Activated CD4-positive, alpha-beta memory T cell treated with anti-CD3 and anti-CD28 coated beads for 36 hours (primary cell): ENCODE data around the gene CRELD2. TPM values are rescaled to one million over a fixed set of nuclear protein-coding genes. Genes with fewer than 3 reads are reported as not detected.
"Not testable (repeated sequence)": the region's sequence is repeated elsewhere in the genome, so short reads cannot be mapped to it uniquely, and the experiment has no call there.

ENCODE experiments used
- CTCF ChIA-PET: fragments of 350-600 bp; sonication (Branson Sonifier 250); formaldehyde crosslinking; loops from one replicate; lab custom pipeline; 2021; ENCODE audit warnings: antibody characterized with exemption, inconsistent platforms; lab: Charles Lee
- POLR2A ChIA-PET: fragments of 350-600 bp; sonication (Branson Sonifier 250); formaldehyde crosslinking; loops from one replicate; lab custom pipeline; 2021; ENCODE audit warnings: antibody characterized with exemption; lab: Charles Lee
- DNase-seq: peaks from one replicate; pipeline ENCODE4 v3.0.0-alpha.2; 2020
- H3K27ac Mint-ChIP-seq: one replicate; pipeline ENCODE4 v1.8.0; 2021; ENCODE audit warnings: mixed read lengths
- H3K27me3 Mint-ChIP-seq: one replicate; pipeline ENCODE4 v1.8.0; 2021; ENCODE audit warnings: mixed read lengths
- H3K36me3 Mint-ChIP-seq: one replicate; pipeline ENCODE4 v1.8.0; 2021; ENCODE audit warnings: mixed read lengths
- H3K4me1 Mint-ChIP-seq: one replicate; pipeline ENCODE4 v1.8.0; 2021; ENCODE audit warnings: low read depth, mixed read lengths
- H3K4me3 Mint-ChIP-seq: one replicate; pipeline ENCODE4 v1.8.0; 2021; ENCODE audit warnings: mild to moderate bottlenecking, mixed read lengths
- H3K9me3 Mint-ChIP-seq: one replicate; pipeline ENCODE4 v1.8.0; 2021; ENCODE audit warnings: mixed read lengths
- intact Hi-C: fragments of 100-400 bp; cut with micrococcal nuclease; formaldehyde crosslinking; loops from one replicate; pipeline ENCODE4 v1.15.1; 2023
- total RNA-seq, 2 experiments: library from RNA; stranded (reverse); gene quantifications; one replicate each; pipeline ENCODE4 v1.2.3, GENCODE V29; 2021

CRELD2 gene
- total RNA-seq, 2 experiments from 2014 or later = 29.8 to 30.7 TPM

DNA sequence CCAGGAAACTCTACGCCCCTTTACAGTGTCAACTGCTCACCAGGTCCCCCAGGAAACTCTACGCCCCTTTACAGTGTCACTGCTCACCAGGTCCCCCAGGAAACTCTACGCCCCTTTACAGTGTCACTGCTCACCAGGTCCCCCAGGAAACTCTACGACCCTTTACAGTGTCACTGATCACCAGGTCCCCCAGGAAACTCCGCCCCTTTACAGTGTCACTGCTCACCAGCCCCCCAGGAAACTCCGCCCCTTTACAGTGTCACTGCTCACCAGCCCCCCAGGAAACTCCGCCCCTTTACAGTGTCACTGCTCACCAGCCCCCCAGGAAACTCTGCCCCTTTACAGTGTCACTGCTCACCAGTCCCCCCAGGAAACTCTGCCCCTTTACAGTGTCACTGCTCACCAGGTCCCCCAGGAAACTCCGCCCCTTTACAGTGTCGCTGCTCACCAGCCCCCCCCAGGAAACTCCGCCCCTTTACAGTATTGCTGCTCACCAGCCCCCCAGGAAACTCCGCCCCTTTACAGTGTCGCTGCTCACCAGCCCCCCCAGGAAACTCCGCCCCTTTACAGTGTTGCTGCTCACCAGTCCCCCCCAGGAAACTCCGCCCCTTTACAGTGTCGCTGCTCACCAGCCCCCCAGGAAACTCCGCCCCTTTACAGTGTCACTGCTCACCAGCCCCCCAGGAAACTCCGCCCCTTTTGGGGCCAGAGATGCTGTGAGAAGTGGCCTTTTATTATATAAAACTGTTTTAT lies 26.8 kb downstream of the CRELD2 start:
- not testable (repeated sequence) for H3K9me3 Mint-ChIP-seq, H3K36me3 Mint-ChIP-seq, H3K27me3 Mint-ChIP-seq
- H3K4me1 Mint-ChIP-seq = peaks cover 12% of the 10 kb centered on the region
- H3K27ac Mint-ChIP-seq = peak overlapping the region; percentile 91
- DNase-seq = peak; percentile 69
- intact Hi-C loops = loop anchor here (1.0 kb wide), 1 partner anchor 9 kb away; no protein-coding TSS in a partner anchor
- H3K4me3 Mint-ChIP-seq = peak overlapping the region; percentile 47
- CTCF ChIA-PET = interaction anchor here (0.8 kb wide), 1 partner anchor 85 kb away, joined by 3 read pairs; no protein-coding TSS in a partner anchor
- POLR2A ChIA-PET = interaction anchor here (0.9 to 1.2 kb wide), 2 partner anchors 14 to 22 kb away, joined by 3 to 7 read pairs; partner anchors contain the start of gene PIM3

DNA sequence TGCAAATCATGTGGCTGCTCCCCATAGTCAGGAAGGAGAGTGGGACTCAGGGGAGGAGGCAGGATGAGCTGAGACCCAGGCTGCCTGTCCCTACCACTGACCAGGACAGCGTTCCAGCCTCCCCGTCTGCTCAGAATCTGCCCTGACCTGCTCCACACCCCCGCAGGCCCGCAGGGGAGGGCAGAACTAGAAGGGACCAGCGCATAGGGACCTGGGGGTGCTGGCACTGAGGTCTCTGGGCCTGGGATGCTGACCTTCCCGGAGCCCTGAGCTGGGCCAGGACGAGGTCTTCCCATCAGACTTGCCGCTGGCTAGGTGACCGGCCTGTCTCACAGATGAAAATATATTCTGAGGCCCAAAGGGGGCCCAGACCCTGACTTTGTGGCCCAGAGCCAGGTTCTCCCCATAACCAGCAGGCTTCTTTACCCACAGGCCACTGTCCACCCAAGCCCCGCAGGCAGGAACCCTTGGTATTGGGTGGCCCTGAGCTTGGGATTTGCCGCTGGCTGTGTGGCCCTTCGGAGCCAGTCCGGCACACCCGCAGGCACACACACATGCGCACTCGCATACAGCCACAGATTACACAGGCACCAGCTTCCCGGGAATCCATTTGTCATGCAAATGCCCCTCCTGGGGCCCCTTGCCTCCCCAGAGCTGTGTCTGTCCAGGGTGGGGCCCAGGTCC lies 28.3 kb downstream of the CRELD2 start:
- intact Hi-C loops = no loop called here
- no peak for DNase-seq
- Mint-ChIP-seq H3K4me3 (no peak overlapping the region), H3K9me3 (no peaks in the 10 kb centered on the region), H3K36me3 (no peaks in the 10 kb centered on the region), H3K27me3 (no peaks in the 10 kb centered on the region), H3K27ac (peak overlapping the region; percentile 42), H3K4me1 (peaks cover 9% of the 10 kb centered on the region)
- ChIA-PET POLR2A (interaction anchor here (0.6 to 2.1 kb wide), 3 partner anchors 15 to 76 kb away, joined by 3 to 7 read pairs (median 4); no protein-coding TSS in a partner anchor), CTCF (interaction anchor here (0.9 kb wide), 1 partner anchor 84 kb away, joined by 3 read pairs; no protein-coding TSS in a partner anchor)

DNA sequence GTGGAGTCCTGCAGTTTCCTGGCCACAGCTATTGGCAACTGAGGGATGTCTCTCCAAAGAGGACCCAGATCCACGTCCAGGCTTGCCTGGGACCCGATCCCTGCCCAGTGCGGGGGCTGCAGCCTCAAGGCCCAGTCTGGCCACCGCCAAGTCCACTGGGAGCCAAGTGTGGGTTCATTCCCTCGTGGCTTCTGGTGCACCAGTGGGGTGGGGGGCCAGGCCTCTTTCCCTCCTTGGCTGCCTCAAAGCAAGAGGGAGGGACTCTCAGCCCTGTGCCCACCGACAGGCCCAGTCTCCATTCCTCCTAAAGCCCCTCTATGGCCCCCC lies 28.8 kb downstream of the CRELD2 start:
- no peak for DNase-seq
- intact Hi-C loops = no loop called here
- Mint-ChIP-seq H3K4me3 (no peak overlapping the region), H3K36me3 (no peaks in the 10 kb centered on the region), H3K4me1 (peaks cover 9% of the 10 kb centered on the region), H3K9me3 (no peaks in the 10 kb centered on the region), H3K27me3 (no peaks in the 10 kb centered on the region), H3K27ac (no peak overlapping the region)
- POLR2A ChIA-PET = interaction anchor here (1.7 to 2.1 kb wide), 2 partner anchors 15 to 20 kb away, joined by 4 to 7 read pairs; no protein-coding TSS in a partner anchor
- CTCF ChIA-PET = no interaction called here

DNA sequence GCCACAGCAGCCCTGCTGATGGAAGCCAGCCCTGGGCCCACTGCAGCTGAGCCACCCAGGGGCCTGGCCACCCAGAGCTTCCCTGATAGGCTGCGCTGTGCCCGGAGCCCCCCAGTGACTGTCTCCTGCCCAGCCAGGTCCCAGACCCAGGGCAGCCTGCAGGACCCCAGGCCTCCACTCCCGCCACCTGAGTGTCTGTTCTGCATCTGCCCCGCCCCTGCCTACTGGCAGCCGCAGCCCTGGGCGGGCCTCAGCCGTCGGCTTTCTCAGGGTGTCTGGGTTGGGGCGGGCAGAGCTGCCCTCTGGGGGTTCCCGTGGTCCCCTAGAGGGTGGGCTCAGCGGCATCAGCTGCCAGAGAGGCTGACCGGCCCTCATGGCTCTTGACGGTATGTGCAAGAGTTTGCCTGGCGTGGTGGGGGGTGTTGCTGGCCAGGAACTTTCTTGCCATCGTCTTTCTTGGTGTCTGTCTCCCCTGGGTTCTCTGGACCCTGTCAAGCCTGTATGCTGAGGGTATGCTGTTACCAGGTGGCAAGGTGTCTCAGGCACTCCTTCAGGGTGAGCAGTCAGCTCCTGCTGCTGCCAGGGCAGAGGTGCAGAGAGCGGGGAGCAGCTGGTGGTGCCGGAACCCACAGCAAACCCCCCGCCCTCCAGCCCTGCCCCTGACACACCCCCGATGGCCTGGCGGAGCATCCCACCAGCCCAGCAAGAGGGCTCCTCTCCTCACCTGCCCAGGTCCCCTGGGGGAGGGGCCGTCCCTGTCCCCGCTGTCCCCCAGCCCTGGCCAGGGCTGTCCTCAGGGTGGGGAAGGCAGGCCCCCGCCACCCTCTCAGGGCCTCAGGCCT lies 29.9 kb downstream of the CRELD2 start:
- CTCF ChIA-PET = no interaction called here
- H3K9me3 Mint-ChIP-seq = no peaks in the 10 kb centered on the region
- no peaks in the 10 kb centered on the region for H3K36me3 Mint-ChIP-seq
- no peaks in the 10 kb centered on the region for H3K27me3 Mint-ChIP-seq
- no peak overlapping the region for H3K27ac Mint-ChIP-seq
- POLR2A ChIA-PET = interaction anchor here (1.7 to 2.1 kb wide), 2 partner anchors 14 to 19 kb away, joined by 4 to 7 read pairs; no protein-coding TSS in a partner anchor
- intact Hi-C loops = no loop called here
- no peak overlapping the region for H3K4me3 Mint-ChIP-seq
- H3K4me1 Mint-ChIP-seq = peaks cover 9% of the 10 kb centered on the region
- no peak for DNase-seq

DNA sequence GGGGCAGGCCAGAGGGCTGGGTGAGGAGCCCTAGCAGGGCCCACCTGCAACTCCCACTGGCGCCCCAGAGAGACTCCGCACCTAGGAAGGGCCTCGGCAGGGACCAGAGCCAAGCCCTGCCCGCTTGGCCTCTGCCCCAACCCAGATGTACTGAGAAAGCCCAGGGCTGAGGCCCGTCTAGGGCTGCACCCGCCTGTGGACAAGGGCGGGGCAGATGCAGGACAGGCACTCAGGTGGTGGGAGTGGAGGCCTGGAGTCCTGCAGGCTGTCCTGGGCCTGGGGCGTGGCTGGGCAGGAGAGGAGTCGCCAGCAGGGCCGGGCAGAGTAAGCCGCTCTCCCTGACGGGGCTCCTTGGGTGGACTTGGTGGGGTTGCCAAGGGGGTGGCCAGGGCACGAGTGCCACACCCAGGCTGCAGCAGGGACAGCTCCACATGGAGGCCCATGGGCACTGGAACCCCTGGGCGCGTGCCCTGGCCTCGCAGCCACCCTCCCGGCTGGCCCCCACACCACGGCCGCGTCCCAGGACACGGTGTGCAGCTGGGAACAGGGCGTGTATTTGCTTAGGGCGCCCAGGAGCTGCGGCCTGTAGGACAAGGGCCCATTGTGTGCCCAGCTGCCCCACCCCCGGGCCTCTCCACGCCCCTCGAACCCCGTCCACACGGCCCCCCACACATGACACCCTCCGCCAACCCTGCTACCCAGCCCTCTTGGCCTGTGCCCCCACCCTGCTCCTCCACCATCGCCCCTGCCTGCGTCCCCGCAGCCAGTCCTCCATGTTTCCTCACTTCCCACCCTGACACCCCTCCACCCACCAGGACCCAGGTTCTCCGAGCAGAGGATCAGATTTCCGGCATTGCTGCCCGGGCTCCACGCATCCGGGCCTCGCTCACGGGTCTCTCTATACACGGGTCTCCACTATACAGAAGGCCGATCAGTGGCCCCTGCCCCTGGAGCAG lies 30.8 kb downstream of the CRELD2 start:
- H3K27me3 Mint-ChIP-seq = no peaks in the 10 kb centered on the region
- DNase-seq = no peak
- H3K36me3 Mint-ChIP-seq = no peaks in the 10 kb centered on the region
- ChIA-PET POLR2A (no interaction called here), CTCF (no interaction called here)
- H3K4me1 Mint-ChIP-seq = peaks cover 9% of the 10 kb centered on the region
- H3K27ac Mint-ChIP-seq = no peak overlapping the region
- intact Hi-C loops = no loop called here
- H3K9me3 Mint-ChIP-seq = no peaks in the 10 kb centered on the region
- no peak overlapping the region for H3K4me3 Mint-ChIP-seq

DNA sequence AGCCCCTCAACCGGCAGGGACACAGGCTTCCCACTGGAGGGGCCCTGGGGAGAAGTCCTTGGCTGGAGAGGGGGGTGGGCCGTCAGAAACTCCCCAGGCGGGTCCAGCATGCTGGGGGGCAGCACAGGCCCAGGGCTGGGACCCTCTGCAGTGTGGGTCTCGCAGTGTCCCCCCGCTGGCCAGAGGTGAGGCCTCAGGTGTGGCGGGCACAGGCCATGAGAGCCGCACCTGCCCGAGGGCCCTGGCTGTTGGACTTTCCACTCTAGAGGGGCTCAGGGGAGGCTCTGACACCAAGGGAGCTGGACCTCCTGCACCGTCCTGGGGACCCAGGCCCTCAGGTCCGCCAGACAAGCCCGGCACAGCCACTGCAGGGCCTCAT lies 31.5 kb downstream of the CRELD2 start:
- Mint-ChIP-seq H3K36me3 (no peaks in the 10 kb centered on the region), H3K9me3 (no peaks in the 10 kb centered on the region), H3K4me3 (no peak overlapping the region), H3K27ac (no peak overlapping the region), H3K27me3 (no peaks in the 10 kb centered on the region), H3K4me1 (peaks cover 9% of the 10 kb centered on the region)
- no peak for DNase-seq
- POLR2A ChIA-PET = no interaction called here
- CTCF ChIA-PET = no interaction called here
- intact Hi-C loops = no loop called here

DNA sequence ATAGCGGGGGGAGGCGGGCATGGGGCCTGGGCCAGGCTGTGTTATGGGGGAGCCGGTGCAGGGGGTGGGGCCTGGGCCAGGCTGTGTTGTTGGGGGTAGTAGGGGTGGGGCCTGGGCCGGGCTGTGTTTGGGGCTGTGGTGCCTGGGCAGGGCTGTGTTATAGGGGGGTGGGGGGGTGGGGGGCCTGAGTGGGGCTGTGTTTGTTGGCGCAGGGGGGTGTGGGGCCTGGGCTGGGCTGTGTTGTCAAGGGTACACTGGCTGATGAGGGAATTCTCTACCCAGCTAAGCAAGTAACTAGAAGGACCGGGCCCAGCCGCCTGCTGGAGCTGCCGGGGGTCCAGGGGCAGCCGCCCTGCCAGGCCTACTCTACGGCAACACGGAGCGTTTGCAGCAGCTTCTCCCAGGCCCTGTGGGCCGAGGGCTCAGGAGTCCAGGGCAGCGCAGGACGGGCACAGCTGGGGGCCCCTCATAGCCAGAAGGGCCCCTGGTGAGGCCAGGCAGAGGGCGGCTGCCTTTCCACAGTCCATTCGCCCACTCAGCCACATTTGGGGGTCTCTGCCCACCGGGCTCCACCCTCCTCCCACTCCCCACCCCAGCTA lies 32.1 kb downstream of the CRELD2 start:
- CTCF ChIA-PET = no interaction called here
- no peak overlapping the region for H3K27ac Mint-ChIP-seq
- intact Hi-C loops = no loop called here
- no peaks in the 10 kb centered on the region for H3K36me3 Mint-ChIP-seq
- H3K4me1 Mint-ChIP-seq = peaks cover 9% of the 10 kb centered on the region
- DNase-seq = no peak
- H3K9me3 Mint-ChIP-seq = no peaks in the 10 kb centered on the region
- POLR2A ChIA-PET = no interaction called here
- H3K27me3 Mint-ChIP-seq = no peaks in the 10 kb centered on the region
- H3K4me3 Mint-ChIP-seq = no peak overlapping the region

DNA sequence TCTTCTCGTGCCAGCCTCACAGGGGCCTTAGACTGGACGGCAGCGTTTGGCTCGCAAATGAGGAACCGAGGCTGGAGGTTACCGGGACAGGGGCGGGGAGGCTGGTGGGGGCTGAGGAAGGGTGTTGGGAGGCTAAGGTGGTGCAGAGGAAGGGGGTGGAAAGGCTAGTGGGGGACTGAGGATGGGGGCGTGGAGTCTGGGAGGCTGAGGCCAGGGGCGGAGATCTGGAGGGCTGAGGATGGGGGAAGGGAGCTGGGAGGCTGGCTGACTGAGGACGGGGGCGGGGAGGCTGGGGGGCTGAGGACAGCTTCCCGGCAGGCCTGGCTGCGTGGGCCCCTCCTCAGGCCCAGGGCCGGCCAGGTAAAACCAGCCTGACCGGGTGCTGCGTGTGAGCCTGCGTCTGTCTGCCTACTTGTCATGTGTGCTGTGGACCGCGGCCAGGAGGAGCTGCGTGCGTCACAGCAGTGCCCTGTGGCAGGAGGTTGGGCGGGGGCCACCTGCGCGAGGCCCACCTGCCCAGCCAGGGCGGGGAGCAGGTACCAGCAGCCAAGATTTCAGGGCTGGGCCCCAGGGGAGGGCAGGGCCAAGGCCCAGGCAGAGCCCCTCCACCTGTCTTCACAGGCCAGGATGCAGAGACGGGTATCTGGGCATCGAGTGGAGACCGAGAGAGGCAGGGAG lies 32.7 kb downstream of the CRELD2 start:
- H3K27ac Mint-ChIP-seq = no peak overlapping the region

DNA sequence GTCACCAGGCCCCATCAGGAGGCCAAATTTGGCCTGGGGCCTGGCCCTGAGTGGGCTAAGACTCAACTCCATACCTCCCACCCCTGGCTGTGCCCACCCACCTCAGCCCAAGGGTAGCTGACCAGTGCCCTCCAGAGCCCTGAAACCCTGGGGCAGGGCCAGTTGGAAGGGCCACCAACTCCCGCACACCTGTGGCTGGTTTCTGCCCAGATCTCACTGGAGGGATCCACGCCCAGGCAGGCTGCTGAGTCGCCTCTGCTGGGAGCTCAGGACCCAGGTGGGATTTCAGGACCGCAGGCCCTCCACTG lies 33.2 kb downstream of the CRELD2 start:
- no peak for DNase-seq
- Mint-ChIP-seq H3K4me3 (no peak overlapping the region), H3K36me3 (no peaks in the 10 kb centered on the region), H3K4me1 (peaks cover 1% of the 10 kb centered on the region), H3K27me3 (no peaks in the 10 kb centered on the region), H3K27ac (no peak overlapping the region), H3K9me3 (no peaks in the 10 kb centered on the region)
- intact Hi-C loops = no loop called here
- CTCF ChIA-PET = no interaction called here
- POLR2A ChIA-PET = no interaction called here

More for the DNA sequence above, 32.7 kb downstream of the CRELD2 start:
- DNase-seq = no peak
- Mint-ChIP-seq H3K4me1 (peaks cover 5% of the 10 kb centered on the region), H3K9me3 (no peaks in the 10 kb centered on the region), H3K4me3 (no peak overlapping the region), H3K27me3 (no peaks in the 10 kb centered on the region), H3K36me3 (no peaks in the 10 kb centered on the region)
- POLR2A ChIA-PET = no interaction called here
- intact Hi-C loops = no loop called here
- CTCF ChIA-PET = no interaction called here

DNA sequence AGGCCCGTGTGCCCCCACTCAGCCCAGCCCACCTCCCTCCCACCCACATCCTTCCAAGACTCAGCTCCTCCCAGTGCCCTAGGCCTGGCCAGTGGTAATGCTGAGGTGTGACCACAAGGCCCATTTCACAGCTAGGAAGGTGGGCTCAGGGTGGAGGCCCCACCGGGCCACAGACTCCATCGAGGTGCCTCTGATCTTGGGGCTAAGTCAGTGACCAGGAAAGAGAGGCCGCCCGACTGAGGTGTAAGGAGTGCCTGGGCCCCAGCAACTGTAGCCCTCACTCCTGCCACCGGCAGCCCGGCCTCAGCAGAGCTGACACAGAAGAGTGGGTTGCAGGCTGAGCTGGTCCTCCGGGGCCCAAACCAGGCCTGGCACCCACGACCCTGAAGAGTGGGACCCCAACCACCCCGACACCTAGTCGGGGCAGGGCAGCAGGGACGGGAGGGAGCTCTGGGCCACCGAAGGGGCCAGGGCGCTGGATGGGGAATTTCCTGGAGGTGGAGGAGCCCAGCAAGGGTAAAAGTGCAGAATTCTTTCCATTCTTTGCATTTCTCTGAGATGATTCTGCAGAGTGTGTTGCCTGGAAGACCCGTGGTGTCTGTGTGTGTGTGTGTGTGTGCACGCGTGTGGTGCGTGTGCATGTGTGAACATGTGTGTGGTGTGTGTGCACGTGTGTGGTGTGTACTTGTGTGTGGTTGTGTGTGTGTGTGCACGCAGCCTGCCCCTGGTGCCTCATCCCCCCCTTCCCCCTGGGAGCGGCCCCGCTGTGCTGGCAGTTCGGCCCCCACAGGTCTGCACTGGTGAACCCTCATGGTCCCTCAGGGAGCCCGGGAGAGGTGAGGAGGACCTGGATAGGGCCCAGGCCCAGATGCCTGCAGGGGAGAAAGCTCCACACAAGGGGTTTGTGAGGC lies 33.8 kb downstream of the CRELD2 start:
- no peaks in the 10 kb centered on the region for H3K36me3 Mint-ChIP-seq
- CTCF ChIA-PET = no interaction called here
- intact Hi-C loops = no loop called here
- no peaks in the 10 kb centered on the region for H3K9me3 Mint-ChIP-seq
- no peak overlapping the region for H3K4me3 Mint-ChIP-seq
- H3K27ac Mint-ChIP-seq = no peak overlapping the region
- no peaks in the 10 kb centered on the region for H3K4me1 Mint-ChIP-seq
- no peak for DNase-seq
- no peaks in the 10 kb centered on the region for H3K27me3 Mint-ChIP-seq
- POLR2A ChIA-PET = no interaction called here
